ENCODE measurements around the gene G0S2. TPM values are rescaled to one million over a fixed set of nuclear protein-coding genes. Genes with fewer than 3 reads are reported as not detected.

The G0S2 gene
- total and polyA plus RNA-seq, 4 donors = 9.6 to 347 (median 166) TPM

DNA sequence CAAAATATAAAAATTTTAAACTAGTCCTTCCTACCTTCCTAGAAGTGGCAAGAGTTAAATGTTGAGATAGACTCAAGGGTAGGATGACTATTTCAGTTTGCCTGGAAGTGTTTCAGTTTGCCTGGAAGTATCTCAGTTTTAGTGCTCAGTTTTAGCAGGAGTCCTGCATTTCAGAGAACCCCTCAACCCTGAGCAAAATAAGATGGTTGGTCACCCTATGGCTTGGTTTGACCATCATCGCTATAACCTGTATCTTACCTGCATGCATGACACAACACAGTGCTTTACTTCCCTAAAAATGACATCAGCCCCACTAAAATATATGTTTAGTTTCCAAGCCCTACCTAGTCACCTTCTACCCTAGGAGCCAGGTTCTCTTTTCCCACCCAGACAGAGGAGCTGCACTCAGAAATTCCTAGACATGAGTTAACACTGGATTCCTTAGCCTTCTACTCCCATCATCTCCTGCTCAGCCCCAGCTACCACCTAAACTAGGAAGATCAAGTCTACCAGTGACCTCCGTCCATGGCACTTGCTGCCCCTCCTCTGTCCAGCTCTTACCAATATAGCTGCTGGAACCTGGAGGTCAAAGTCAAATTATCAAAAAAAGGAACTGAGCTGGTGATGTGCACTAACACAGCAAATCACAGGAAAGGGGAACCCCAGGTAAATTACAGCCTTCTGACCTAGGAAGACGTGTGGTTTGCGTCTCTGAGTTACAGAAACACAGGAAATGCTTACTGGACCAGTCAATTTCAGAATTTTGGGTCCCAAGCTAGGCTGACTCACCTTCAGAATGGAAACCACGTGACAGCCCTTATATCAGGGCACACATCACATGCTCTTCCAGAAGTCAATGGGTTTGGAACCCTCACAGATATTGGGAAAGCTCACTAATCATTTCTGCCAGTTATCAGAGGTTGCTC, 2.2 kb upstream of the G0S2 start:
- 38% methylated on average over 5 of the region's 5 CpGs for WGBS
- Histone ChIP-seq H3K4me1 (ENCODE audit: control insufficient read depth in 4 of 4, insufficient read depth in 4 of 4, low read length in 3 of 4) (peaks cover 11 to 65% (median 33%) of the 10 kb centered on the region in 4 donors), H3K9me3 (ENCODE audit: control insufficient read depth in 4 of 4, low read length in 3 of 4) (no peaks in the 10 kb centered on the region), H3K9ac (ENCODE audit: low read depth in 1 of 2, low read length in 2 of 2) (peak overlapping the region in 1 of 2 donors; percentile 10), H3K27me3 (ENCODE audit: control insufficient read depth in 4 of 4, insufficient read depth in 4 of 4, low read length in 3 of 4) (no peaks in the 10 kb centered on the region), H3K4me3 (ENCODE audit: low read depth in 1 of 3, low read length in 3 of 3) (no peak overlapping the region), H3K36me3 (ENCODE audit: control insufficient read depth in 4 of 4, insufficient read depth in 3 of 4, low read depth in 1 of 4, low read length in 3 of 4) (no peaks in the 10 kb centered on the region), H3K27ac (ENCODE audit: low read depth in 1 of 2, low read length in 2 of 2) (peak overlapping the region; percentile 72 to 94)
- no peak for DNase-seq (ENCODE audit: low spot score)
- TF ChIP-seq HNF4G (IDR thresholded peaks at IDR 0.05) = peak; percentile 24
- TF ChIP-seq SP1 (IDR thresholded peaks at IDR 0.05) = peak; percentile 27
- no peak for TF ChIP-seq FOXA1 (IDR thresholded peaks at IDR 0.05)
- TF ChIP-seq RAD21 (IDR thresholded peaks at IDR 0.05) = no peak
- TF ChIP-seq EGR1 (IDR thresholded peaks at IDR 0.05; ENCODE audit: low read depth in 2 of 2) = peak in 1 of 2 donors; percentile 20
- TF ChIP-seq, protein P1, sequence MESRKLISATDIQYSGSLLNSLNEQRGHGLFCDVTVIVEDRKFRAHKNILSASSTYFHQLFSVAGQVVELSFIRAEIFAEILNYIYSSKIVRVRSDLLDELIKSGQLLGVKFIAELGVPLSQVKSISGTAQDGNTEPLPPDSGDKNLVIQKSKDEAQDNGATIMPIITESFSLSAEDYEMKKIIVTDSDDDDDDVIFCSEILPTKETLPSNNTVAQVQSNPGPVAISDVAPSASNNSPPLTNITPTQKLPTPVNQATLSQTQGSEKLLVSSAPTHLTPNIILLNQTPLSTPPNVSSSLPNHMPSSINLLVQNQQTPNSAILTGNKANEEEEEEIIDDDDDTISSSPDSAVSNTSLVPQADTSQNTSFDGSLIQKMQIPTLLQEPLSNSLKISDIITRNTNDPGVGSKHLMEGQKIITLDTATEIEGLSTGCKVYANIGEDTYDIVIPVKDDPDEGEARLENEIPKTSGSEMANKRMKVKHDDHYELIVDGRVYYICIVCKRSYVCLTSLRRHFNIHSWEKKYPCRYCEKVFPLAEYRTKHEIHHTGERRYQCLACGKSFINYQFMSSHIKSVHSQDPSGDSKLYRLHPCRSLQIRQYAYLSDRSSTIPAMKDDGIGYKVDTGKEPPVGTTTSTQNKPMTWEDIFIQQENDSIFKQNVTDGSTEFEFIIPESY (IDR thresholded peaks at IDR 0.05) = no peak
- peak; percentile 58 to 62 for TF ChIP-seq JUND (IDR thresholded peaks at IDR 0.05)
- TF ChIP-seq HNF4A (conservative IDR thresholded peaks at IDR 0.05) = peak; percentile 40 to 42

DNA sequence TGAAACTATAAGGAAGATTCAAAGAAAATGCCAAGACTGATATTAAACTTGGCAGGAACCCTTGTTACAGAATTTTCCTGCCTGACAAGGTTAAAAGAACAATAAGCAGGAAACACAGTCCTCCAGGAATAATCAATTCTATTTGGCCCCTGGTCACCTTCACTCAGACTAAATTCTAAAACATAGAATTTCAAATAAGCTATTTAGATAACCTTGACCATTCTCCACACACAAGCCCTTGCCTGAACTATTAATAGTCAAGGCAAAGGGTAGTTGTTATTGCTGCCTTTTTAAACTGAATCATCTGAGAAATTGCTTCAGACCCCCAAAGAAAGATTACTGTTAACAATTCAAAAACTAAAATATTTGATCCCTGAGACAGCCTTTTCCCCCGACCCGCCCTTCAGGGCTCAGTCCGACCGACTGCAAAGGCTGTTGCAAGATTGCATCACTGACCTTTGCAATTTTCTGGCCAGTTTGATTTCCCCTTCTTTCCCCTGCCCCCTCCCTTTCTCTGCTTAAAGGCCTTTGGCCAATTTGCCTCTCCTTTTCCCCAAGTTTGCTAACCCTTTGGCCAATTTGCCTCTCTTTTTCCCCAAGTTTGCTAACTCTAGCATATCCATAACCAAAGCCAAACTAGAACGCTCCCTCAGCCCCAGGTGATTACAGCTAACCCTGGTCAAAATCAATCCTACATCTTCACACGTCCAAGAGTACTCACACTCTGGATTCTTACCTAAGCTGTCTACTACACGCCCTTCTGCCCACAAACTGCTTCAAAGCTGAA, 1.4 kb upstream of the G0S2 start:
- no peaks in the 10 kb centered on the region for H3K36me3 ChIP-seq (ENCODE audit: control insufficient read depth in 4 of 4, insufficient read depth in 3 of 4, low read depth in 1 of 4, low read length in 3 of 4)
- no peaks in the 10 kb centered on the region for H3K9me3 ChIP-seq (ENCODE audit: control insufficient read depth in 4 of 4, low read length in 3 of 4)
- peak overlapping the region in 1 of 3 donors; percentile 65 for H3K4me3 ChIP-seq (ENCODE audit: low read depth in 1 of 3, low read length in 3 of 3)
- peak overlapping the region; percentile 72 to 94 for H3K27ac ChIP-seq (ENCODE audit: low read depth in 1 of 2, low read length in 2 of 2)
- no peaks in the 10 kb centered on the region for H3K27me3 ChIP-seq (ENCODE audit: control insufficient read depth in 4 of 4, insufficient read depth in 4 of 4, low read length in 3 of 4)
- TF ChIP-seq HNF4A (conservative IDR thresholded peaks at IDR 0.05) (peak; percentile 77 to 83), FOXA2 (IDR thresholded peaks at IDR 0.05) (peak; percentile 27), NR2F2 (IDR thresholded peaks at IDR 0.05) (peak; percentile 70), HNF4G (IDR thresholded peaks at IDR 0.05) (peak; percentile 66), RAD21 (IDR thresholded peaks at IDR 0.05) (peak in 1 of 2 donors; percentile 27), FOXA1 (IDR thresholded peaks at IDR 0.05) (no peak), GABPA (IDR thresholded peaks at IDR 0.05 in 1 of 2, conservative IDR thresholded peaks at IDR 0.05 in 1 of 2) (no peak), TAF1 (conservative IDR thresholded peaks at IDR 0.05) (peak; percentile 70), EGR1 (IDR thresholded peaks at IDR 0.05; ENCODE audit: low read depth in 2 of 2) (peak in 1 of 2 donors; percentile 59), YY1 (IDR thresholded peaks at IDR 0.05) (no peak), SP1 (IDR thresholded peaks at IDR 0.05) (peak; percentile 72), JUND (IDR thresholded peaks at IDR 0.05) (peak; percentile 7 to 45), RXRA (IDR thresholded peaks at IDR 0.05) (peak; percentile 77)
- TF ChIP-seq, protein P2, sequence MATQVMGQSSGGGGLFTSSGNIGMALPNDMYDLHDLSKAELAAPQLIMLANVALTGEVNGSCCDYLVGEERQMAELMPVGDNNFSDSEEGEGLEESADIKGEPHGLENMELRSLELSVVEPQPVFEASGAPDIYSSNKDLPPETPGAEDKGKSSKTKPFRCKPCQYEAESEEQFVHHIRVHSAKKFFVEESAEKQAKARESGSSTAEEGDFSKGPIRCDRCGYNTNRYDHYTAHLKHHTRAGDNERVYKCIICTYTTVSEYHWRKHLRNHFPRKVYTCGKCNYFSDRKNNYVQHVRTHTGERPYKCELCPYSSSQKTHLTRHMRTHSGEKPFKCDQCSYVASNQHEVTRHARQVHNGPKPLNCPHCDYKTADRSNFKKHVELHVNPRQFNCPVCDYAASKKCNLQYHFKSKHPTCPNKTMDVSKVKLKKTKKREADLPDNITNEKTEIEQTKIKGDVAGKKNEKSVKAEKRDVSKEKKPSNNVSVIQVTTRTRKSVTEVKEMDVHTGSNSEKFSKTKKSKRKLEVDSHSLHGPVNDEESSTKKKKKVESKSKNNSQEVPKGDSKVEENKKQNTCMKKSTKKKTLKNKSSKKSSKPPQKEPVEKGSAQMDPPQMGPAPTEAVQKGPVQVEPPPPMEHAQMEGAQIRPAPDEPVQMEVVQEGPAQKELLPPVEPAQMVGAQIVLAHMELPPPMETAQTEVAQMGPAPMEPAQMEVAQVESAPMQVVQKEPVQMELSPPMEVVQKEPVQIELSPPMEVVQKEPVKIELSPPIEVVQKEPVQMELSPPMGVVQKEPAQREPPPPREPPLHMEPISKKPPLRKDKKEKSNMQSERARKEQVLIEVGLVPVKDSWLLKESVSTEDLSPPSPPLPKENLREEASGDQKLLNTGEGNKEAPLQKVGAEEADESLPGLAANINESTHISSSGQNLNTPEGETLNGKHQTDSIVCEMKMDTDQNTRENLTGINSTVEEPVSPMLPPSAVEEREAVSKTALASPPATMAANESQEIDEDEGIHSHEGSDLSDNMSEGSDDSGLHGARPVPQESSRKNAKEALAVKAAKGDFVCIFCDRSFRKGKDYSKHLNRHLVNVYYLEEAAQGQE (IDR thresholded peaks at IDR 0.05) = no peak
- TF ChIP-seq, protein P3, sequence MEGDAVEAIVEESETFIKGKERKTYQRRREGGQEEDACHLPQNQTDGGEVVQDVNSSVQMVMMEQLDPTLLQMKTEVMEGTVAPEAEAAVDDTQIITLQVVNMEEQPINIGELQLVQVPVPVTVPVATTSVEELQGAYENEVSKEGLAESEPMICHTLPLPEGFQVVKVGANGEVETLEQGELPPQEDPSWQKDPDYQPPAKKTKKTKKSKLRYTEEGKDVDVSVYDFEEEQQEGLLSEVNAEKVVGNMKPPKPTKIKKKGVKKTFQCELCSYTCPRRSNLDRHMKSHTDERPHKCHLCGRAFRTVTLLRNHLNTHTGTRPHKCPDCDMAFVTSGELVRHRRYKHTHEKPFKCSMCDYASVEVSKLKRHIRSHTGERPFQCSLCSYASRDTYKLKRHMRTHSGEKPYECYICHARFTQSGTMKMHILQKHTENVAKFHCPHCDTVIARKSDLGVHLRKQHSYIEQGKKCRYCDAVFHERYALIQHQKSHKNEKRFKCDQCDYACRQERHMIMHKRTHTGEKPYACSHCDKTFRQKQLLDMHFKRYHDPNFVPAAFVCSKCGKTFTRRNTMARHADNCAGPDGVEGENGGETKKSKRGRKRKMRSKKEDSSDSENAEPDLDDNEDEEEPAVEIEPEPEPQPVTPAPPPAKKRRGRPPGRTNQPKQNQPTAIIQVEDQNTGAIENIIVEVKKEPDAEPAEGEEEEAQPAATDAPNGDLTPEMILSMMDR (IDR thresholded peaks at IDR 0.05; ENCODE audit: low read depth, low read length, missing input control) = no peak
- TF ChIP-seq, protein P1 (IDR thresholded peaks at IDR 0.05) = peak; percentile 56
- TF ChIP-seq, protein P4, sequence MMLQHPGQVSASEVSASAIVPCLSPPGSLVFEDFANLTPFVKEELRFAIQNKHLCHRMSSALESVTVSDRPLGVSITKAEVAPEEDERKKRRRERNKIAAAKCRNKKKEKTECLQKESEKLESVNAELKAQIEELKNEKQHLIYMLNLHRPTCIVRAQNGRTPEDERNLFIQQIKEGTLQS (IDR thresholded peaks at IDR 0.05) = peak; percentile 97
- TF ChIP-seq, protein P5, sequence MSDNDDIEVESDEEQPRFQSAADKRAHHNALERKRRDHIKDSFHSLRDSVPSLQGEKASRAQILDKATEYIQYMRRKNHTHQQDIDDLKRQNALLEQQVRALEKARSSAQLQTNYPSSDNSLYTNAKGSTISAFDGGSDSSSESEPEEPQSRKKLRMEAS (IDR thresholded peaks at IDR 0.05) = peak; percentile 72
- peak overlapping the region in 1 of 2 donors; percentile 10 for H3K9ac ChIP-seq (ENCODE audit: low read depth in 1 of 2, low read length in 2 of 2)
- WGBS = 18% methylated on average over 7 of the region's 7 CpGs
- peaks cover 11 to 65% (median 32%) of the 10 kb centered on the region in 4 donors for H3K4me1 ChIP-seq (ENCODE audit: control insufficient read depth in 4 of 4, insufficient read depth in 4 of 4, low read length in 3 of 4)
- no peak for DNase-seq (ENCODE audit: low spot score)
